ENCODE results near the gene ITGB2. TPM values are rescaled to one million over a fixed set of nuclear protein-coding genes. Genes with fewer than 3 reads are reported as not detected.

Gene ITGB2
- total and polyA plus RNA-seq, 2 donors from 2014 or later: 9.5 to 111 TPM

DNA sequence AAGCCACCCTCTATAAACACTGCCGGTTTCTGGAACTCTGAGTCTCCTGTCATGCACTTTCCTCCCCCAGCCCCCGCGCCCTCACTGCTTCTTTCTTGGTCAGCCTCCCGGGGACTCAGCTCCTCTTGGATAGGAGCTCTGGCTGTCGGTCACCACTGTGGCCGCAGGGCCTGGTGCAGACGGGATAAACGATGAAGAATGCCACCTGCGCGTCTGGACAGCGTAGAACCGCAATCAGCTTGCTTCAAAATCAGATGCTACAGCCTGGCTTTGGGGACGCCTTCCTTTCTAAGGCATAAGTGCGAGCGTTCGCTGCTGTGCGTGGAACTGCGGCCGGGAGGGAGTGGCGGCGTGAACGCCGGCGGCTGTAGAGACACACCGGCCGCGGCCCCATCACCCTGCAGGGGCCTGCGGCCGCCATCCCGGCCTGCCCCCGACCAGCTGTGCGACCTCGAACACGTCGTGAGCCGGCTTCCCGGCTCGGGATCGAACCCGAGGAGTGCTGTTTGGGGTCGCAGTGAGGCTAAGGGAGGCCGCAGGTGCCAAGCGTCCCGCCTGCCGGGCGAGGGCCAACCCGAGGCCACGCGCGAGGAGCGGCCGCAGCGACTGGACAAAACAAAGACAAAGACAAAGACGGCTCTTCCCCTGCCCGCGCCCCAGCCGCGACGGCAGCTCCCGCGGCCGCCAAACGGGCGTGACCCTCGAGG is 47.9 kb downstream of the ITGB2 start:
- peak overlapping the region; percentile 89 to 95 for H3K27ac ChIP-seq (ENCODE audit: low read depth in 2 of 2, low read length in 2 of 2)
- peak overlapping the region; percentile 77 to 89 (median 78) for H3K4me3 ChIP-seq (ENCODE audit: low read length in 3 of 3)
- peaks cover 2 to 40% (median 36%) of the 10 kb centered on the region in 3 donors for H3K4me1 ChIP-seq (ENCODE audit: control insufficient read depth in 2 of 3, insufficient read depth in 2 of 3, low read depth in 1 of 3, low read length in 3 of 3)
- DNase-seq: peak; percentile 53 to 87 (median 76)
- no peaks in the 10 kb centered on the region for H3K9me3 ChIP-seq (ENCODE audit: control insufficient read depth in 2 of 3, insufficient read depth in 1 of 3, low read length in 3 of 3)
- H3K27me3 ChIP-seq (ENCODE audit: control insufficient read depth, insufficient read depth, low read length): no peaks in the 10 kb centered on the region
- TF ChIP-seq, protein P1, sequence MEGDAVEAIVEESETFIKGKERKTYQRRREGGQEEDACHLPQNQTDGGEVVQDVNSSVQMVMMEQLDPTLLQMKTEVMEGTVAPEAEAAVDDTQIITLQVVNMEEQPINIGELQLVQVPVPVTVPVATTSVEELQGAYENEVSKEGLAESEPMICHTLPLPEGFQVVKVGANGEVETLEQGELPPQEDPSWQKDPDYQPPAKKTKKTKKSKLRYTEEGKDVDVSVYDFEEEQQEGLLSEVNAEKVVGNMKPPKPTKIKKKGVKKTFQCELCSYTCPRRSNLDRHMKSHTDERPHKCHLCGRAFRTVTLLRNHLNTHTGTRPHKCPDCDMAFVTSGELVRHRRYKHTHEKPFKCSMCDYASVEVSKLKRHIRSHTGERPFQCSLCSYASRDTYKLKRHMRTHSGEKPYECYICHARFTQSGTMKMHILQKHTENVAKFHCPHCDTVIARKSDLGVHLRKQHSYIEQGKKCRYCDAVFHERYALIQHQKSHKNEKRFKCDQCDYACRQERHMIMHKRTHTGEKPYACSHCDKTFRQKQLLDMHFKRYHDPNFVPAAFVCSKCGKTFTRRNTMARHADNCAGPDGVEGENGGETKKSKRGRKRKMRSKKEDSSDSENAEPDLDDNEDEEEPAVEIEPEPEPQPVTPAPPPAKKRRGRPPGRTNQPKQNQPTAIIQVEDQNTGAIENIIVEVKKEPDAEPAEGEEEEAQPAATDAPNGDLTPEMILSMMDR (IDR thresholded peaks at IDR 0.05; ENCODE audit: borderline replicate concordance, extremely low read depth, insufficient read depth): no peak
- no peaks in the 10 kb centered on the region for H3K36me3 ChIP-seq (ENCODE audit: control insufficient read depth in 2 of 3, insufficient read depth in 3 of 3, low read length in 3 of 3)
- intact Hi-C loops (cut with DNase I): no loop called here
- FAIRE-seq: no peak
- H3K9ac ChIP-seq (ENCODE audit: low read length in 3 of 3): peak overlapping the region; percentile 59 to 91 (median 72)

DNA sequence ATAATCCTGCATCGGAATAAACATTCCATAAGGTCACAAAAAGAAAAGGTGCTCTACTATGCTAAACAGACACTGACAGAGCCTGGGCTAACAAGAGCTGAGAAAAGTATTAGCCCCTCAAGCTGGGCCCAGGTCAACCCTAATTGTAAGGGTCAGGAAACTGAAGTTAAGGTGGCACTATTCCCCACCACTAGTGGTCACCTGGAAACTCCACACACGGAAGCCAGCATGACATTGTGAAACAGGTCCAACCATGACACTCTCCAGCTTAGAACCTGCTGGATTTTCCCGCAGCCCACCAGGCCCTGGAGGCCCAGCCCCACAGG is 48.4 kb downstream of the ITGB2 start:
- H3K4me3 ChIP-seq (ENCODE audit: low read length in 3 of 3): peak overlapping the region; percentile 77 to 89 (median 78)
- peak overlapping the region; percentile 89 to 95 for H3K27ac ChIP-seq (ENCODE audit: low read depth in 2 of 2, low read length in 2 of 2)
- DNase-seq (no peak), FAIRE-seq (no peak)
- no peaks in the 10 kb centered on the region for H3K27me3 ChIP-seq (ENCODE audit: control insufficient read depth, insufficient read depth, low read length)
- no peaks in the 10 kb centered on the region for H3K36me3 ChIP-seq (ENCODE audit: control insufficient read depth in 2 of 3, insufficient read depth in 3 of 3, low read length in 3 of 3)
- intact Hi-C loops (cut with DNase I): no loop called here
- TF ChIP-seq, protein P1 (IDR thresholded peaks at IDR 0.05; ENCODE audit: borderline replicate concordance, extremely low read depth, insufficient read depth): no peak
- no peaks in the 10 kb centered on the region for H3K9me3 ChIP-seq (ENCODE audit: control insufficient read depth in 2 of 3, insufficient read depth in 1 of 3, low read length in 3 of 3)
- peak overlapping the region; percentile 14 to 91 (median 72) for H3K9ac ChIP-seq (ENCODE audit: low read length in 3 of 3)
- peaks cover 2 to 40% (median 36%) of the 10 kb centered on the region in 3 donors for H3K4me1 ChIP-seq (ENCODE audit: control insufficient read depth in 2 of 3, insufficient read depth in 2 of 3, low read depth in 1 of 3, low read length in 3 of 3)

DNA sequence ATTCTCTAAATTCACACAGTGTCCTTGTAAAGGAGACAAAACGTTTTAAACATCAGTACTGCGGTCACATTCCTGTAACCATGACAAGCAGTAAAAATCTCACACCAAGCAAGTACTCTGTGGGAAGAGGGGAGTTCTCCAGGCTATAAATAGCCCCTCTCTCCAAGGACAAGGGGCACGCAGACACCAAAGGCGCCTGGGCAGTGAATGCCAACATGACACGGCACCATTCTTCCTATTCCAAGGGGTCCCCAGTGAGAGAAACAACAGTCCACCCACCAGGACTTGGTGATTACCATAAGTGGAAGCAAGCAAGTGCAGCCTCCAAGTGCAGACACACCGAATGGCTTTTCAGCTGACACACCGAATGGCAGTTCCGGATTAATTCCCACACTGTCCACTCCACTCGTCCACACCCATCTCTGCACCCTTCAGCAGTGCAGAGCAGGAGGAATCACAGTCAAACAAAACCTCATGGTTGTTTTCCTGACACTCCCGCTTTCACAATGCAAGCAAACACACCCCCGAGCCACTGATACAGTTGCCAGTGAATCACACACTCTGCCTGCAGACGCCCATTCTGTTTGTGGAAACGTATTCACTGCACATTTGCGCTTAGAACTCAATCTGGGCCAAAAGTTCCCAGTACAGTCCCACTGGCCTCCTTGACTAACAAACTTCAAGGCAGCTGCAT is 49.0 kb downstream of the ITGB2 start:
- TF ChIP-seq, protein P1 (IDR thresholded peaks at IDR 0.05; ENCODE audit: borderline replicate concordance, extremely low read depth, insufficient read depth): no peak
- Histone ChIP-seq H3K9ac (ENCODE audit: low read length in 3 of 3) (peak overlapping the region; percentile 14 to 91 (median 72)), H3K27me3 (ENCODE audit: control insufficient read depth, insufficient read depth, low read length) (no peaks in the 10 kb centered on the region), H3K36me3 (ENCODE audit: control insufficient read depth in 2 of 3, insufficient read depth in 3 of 3, low read length in 3 of 3) (no peaks in the 10 kb centered on the region), H3K4me3 (ENCODE audit: low read length in 3 of 3) (peak overlapping the region; percentile 77 to 89 (median 78)), H3K27ac (ENCODE audit: low read depth in 2 of 2, low read length in 2 of 2) (peak overlapping the region; percentile 89 to 95), H3K9me3 (ENCODE audit: control insufficient read depth in 2 of 3, insufficient read depth in 1 of 3, low read length in 3 of 3) (no peaks in the 10 kb centered on the region), H3K4me1 (ENCODE audit: control insufficient read depth in 2 of 3, insufficient read depth in 2 of 3, low read depth in 1 of 3, low read length in 3 of 3) (peaks cover 2 to 44% (median 36%) of the 10 kb centered on the region in 3 donors)
- FAIRE-seq (no peak), DNase-seq (peak in 1 of 5 donors; percentile 73)
- intact Hi-C loops (cut with DNase I): no loop called here

Data from kidney (tissue), 14 donors.